Epithelial cell of prostate (primary cell): ENCODE results near the gene CHRM4.

Source experiments
- DNase-seq: peaks from one replicate; pipeline ENCODE4 v3.0.0-alpha.2; 2011; ENCODE audit warnings: low read depth, low spot score
- H3K27ac ChIP-seq: fragments of 450-650 bp; 2 replicates; pipeline ENCODE4 v1.5.1; 2017; ENCODE audit warnings: mild to moderate bottlenecking

CHRM4 gene

GRCh38 chr11:46335890-46336562, 55.5 kb downstream of the CHRM4 start:
- no peak overlapping the region for H3K27ac ChIP-seq
- no peak for DNase-seq

DNA sequence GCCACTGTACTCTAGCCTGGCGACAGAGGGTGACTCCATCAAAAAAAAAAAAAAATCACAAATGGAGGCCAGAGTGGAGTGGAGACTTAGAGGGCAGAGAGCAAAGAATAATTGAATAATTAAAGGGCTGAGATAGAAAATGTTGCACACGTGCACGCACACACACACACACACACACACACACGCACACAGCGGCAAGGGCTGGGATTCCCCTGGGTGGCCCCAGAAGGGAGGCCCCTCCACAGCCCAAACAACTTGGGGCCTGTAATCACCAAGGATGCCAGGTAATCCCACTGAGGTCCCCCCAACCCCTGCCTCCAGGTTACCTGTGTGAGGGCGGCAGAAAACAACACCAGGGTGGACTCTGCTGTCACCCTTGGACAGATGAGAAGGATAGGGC, 56.3 kb downstream of the CHRM4 start:
- no peak for DNase-seq

GRCh38 chr11:46334211-46334610, 57.4 kb downstream of the CHRM4 start:
- DNase-seq, result no peak
- no peak overlapping the region for H3K27ac ChIP-seq

More for the DNA sequence above, 56.3 kb downstream of the CHRM4 start:
- no peak overlapping the region for H3K27ac ChIP-seq
